ENCODE measurements around the gene LAIR2. TPM values are rescaled to one million over a fixed set of nuclear protein-coding genes. Genes with fewer than 3 reads are reported as not detected.

LAIR2 gene
- total RNA-seq, 2 donors from 2014 or later: not detected

- no peak for TF ChIP-seq CTCF (IDR thresholded peaks at IDR 0.05)
- H3K4me1 ChIP-seq: peaks cover 0 to 23% of the 10 kb centered on the region in 2 donors
- no peak overlapping the region for H3K27ac ChIP-seq
- H3K36me3 ChIP-seq: no peaks in the 10 kb centered on the region
- no peaks in the 10 kb centered on the region for H3K27me3 ChIP-seq
- no peak overlapping the region for H3K4me3 ChIP-seq
- no peak for DNase-seq (ENCODE audit: low spot score)
- no peaks in the 10 kb centered on the region for H3K9me3 ChIP-seq
Measured at GRCh38 chr19:54475706-54476105, 26.9 kb upstream of the LAIR2 start.

DNA sequence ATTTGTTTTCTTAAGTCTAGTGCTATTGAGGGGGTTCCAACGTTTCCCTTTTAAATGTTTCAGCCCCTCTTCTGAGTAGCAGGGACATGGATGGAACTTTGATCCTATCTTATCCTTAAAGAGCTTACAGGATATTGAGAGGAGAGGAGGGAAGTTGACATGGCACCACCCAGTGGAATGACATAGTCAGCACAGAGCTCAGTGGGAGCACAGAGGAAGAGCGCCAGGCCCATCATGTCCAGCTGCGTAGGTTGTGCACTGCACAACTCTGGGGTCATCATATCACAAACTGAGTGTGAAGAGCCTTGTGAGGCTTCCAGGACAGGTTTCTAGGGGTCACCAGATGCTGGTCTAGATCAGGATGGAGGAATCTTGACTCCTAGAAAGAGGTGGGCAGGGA lies 25.0 kb upstream of the LAIR2 start:
- TF ChIP-seq CTCF (IDR thresholded peaks at IDR 0.05): no peak
- DNase-seq (ENCODE audit: low spot score): no peak
- H3K27ac ChIP-seq: no peak overlapping the region
- no peaks in the 10 kb centered on the region for H3K27me3 ChIP-seq
- no peaks in the 10 kb centered on the region for H3K36me3 ChIP-seq
- no peaks in the 10 kb centered on the region for H3K9me3 ChIP-seq
- no peak overlapping the region for H3K4me3 ChIP-seq
- H3K4me1 ChIP-seq: peaks cover 0 to 13% of the 10 kb centered on the region in 2 donors

GRCh38 chr19:54478677-54479266 lies 23.9 kb upstream of the LAIR2 start:
- Histone ChIP-seq H3K36me3 (no peaks in the 10 kb centered on the region), H3K9me3 (no peaks in the 10 kb centered on the region), H3K4me3 (no peak overlapping the region), H3K4me1 (peaks cover 0 to 2% of the 10 kb centered on the region in 2 donors), H3K27ac (no peak overlapping the region), H3K27me3 (no peaks in the 10 kb centered on the region)
- DNase-seq (ENCODE audit: low spot score): no peak
- peak in 1 of 2 donors; percentile 64 for TF ChIP-seq CTCF (IDR thresholded peaks at IDR 0.05)

- DNase-seq (ENCODE audit: low spot score): no peak
- Histone ChIP-seq H3K36me3 (no peaks in the 10 kb centered on the region), H3K27me3 (no peaks in the 10 kb centered on the region), H3K27ac (no peak overlapping the region), H3K9me3 (no peaks in the 10 kb centered on the region), H3K4me3 (no peak overlapping the region), H3K4me1 (no peaks in the 10 kb centered on the region)
- no peak for TF ChIP-seq CTCF (IDR thresholded peaks at IDR 0.05)
Measured at GRCh38 chr19:54480051-54480450, 22.6 kb upstream of the LAIR2 start.

GRCh38 chr19:54481326-54481930 lies 21.2 kb upstream of the LAIR2 start:
- Histone ChIP-seq H3K27me3 (no peaks in the 10 kb centered on the region), H3K9me3 (no peaks in the 10 kb centered on the region), H3K4me1 (no peaks in the 10 kb centered on the region), H3K4me3 (no peak overlapping the region), H3K27ac (no peak overlapping the region), H3K36me3 (no peaks in the 10 kb centered on the region)
- TF ChIP-seq CTCF (IDR thresholded peaks at IDR 0.05): peak; percentile 44 to 62
- no peak for DNase-seq (ENCODE audit: low spot score)

- Histone ChIP-seq H3K4me3 (no peak overlapping the region), H3K36me3 (no peaks in the 10 kb centered on the region), H3K27ac (no peak overlapping the region), H3K27me3 (no peaks in the 10 kb centered on the region), H3K9me3 (no peaks in the 10 kb centered on the region), H3K4me1 (no peaks in the 10 kb centered on the region)
- DNase-seq (ENCODE audit: low spot score): no peak
- TF ChIP-seq CTCF (IDR thresholded peaks at IDR 0.05): no peak
Measured at GRCh38 chr19:54482889-54483288, 19.7 kb upstream of the LAIR2 start.
